Measurements from ENCODE around the gene ULBP3. TPM values are rescaled to one million over a fixed set of nuclear protein-coding genes. Genes with fewer than 3 reads are reported as not detected.
"Not testable (repeated sequence)": the region's sequence is repeated elsewhere in the genome, so short reads cannot be mapped to it uniquely, and the experiment has no call there.

ULBP3 gene
- total RNA-seq, 1 experiment from 2014 or later: 8.1 TPM

GRCh38 chr6:150018846-150019580 lies 49.9 kb downstream of the ULBP3 start:
- H3K27me3 Mint-ChIP-seq (ENCODE audit: insufficient read depth, unreplicated experiment): peaks cover 22% of the 10 kb centered on the region
- Histone ChIP-seq H3K9me3 (no peaks in the 10 kb centered on the region), H3K4me1 (no peaks in the 10 kb centered on the region), H3K27me3 (replicated peaks; ENCODE audit: control insufficient read depth, insufficient read depth, low read length) (no peaks in the 10 kb centered on the region), H3K4me3 (ENCODE audit: low read depth, low read length) (no peak overlapping the region), H3K36me3 (ENCODE audit: control insufficient read depth, insufficient read depth, low read length) (no peaks in the 10 kb centered on the region)
- H3K9me3 Mint-ChIP-seq (ENCODE audit: unreplicated experiment): no peaks in the 10 kb centered on the region
- CTCF ChIA-PET: no interaction called here
- no peak for TF ChIP-seq CTCF (IDR thresholded peaks at IDR 0.05; ENCODE audit: insufficient read depth in 1 of 2, low read depth in 1 of 2, low read length in 1 of 2, severe bottlenecking in 1 of 2, unreplicated experiment in 1 of 2)
- POLR2A ChIA-PET: no interaction called here
- no peaks in the 10 kb centered on the region for H3K36me3 Mint-ChIP-seq (ENCODE audit: insufficient read depth, unreplicated experiment)
- no peak for DNase-seq
- H3K27ac Mint-ChIP-seq (ENCODE audit: unreplicated experiment): no peak overlapping the region
- BruUV-seq (replicated peaks): no TSS peak
- intact Hi-C loops (cut with micrococcal nuclease; ENCODE audit: unreplicated experiment): loop anchor here (5.0 to 10.0 kb wide), 2 partner anchors 48 to 294 kb away; partner anchors contain the start of gene ULBP3
- no peaks in the 10 kb centered on the region for H3K4me1 Mint-ChIP-seq (ENCODE audit: low read depth, unreplicated experiment)
- H3K4me3 Mint-ChIP-seq (ENCODE audit: unreplicated experiment): no peak overlapping the region

GRCh38 chr6:150017186-150017521 lies 51.8 kb downstream of the ULBP3 start:
- H3K27ac Mint-ChIP-seq (ENCODE audit: unreplicated experiment); H3K9me3 ChIP-seq; H3K4me3 ChIP-seq (ENCODE audit: low read depth, low read length); H3K4me1 Mint-ChIP-seq (ENCODE audit: low read depth, unreplicated experiment); DNase-seq; H3K9me3 Mint-ChIP-seq (ENCODE audit: unreplicated experiment); H3K36me3 Mint-ChIP-seq (ENCODE audit: insufficient read depth, unreplicated experiment); POLR2A ChIA-PET; H3K36me3 ChIP-seq (ENCODE audit: control insufficient read depth, insufficient read depth, low read length); H3K27me3 ChIP-seq (replicated peaks; ENCODE audit: control insufficient read depth, insufficient read depth, low read length); BruUV-seq (replicated peaks); H3K4me3 Mint-ChIP-seq (ENCODE audit: unreplicated experiment); H3K4me1 ChIP-seq: not testable (repeated sequence)
- H3K27me3 Mint-ChIP-seq (ENCODE audit: insufficient read depth, unreplicated experiment): peaks cover 34% of the 10 kb centered on the region
- TF ChIP-seq CTCF (IDR thresholded peaks at IDR 0.05; ENCODE audit: insufficient read depth in 1 of 2, low read depth in 1 of 2, low read length in 1 of 2, severe bottlenecking in 1 of 2, unreplicated experiment in 1 of 2): peak in 1 of 2 experiments; percentile 6
- CTCF ChIA-PET: interaction anchor here (1.0 kb wide), 3 partner anchors 10 to 798 kb away, joined by 3 to 5 read pairs (median 4); no protein-coding TSS in a partner anchor
- intact Hi-C loops (cut with micrococcal nuclease; ENCODE audit: unreplicated experiment): loop anchor here (1.0 to 10.0 kb wide), 4 partner anchors 50 to 292 kb away; partner anchors contain the start of gene ULBP3

- no peaks in the 10 kb centered on the region for H3K27me3 ChIP-seq (replicated peaks; ENCODE audit: control insufficient read depth, insufficient read depth, low read length)
- Mint-ChIP-seq H3K9me3 (ENCODE audit: unreplicated experiment) (no peaks in the 10 kb centered on the region), H3K36me3 (ENCODE audit: insufficient read depth, unreplicated experiment) (no peaks in the 10 kb centered on the region), H3K4me3 (ENCODE audit: unreplicated experiment) (no peak overlapping the region), H3K4me1 (ENCODE audit: low read depth, unreplicated experiment) (no peaks in the 10 kb centered on the region), H3K27ac (ENCODE audit: unreplicated experiment) (no peak overlapping the region), H3K27me3 (ENCODE audit: insufficient read depth, unreplicated experiment) (peaks cover 34% of the 10 kb centered on the region)
- intact Hi-C loops (cut with micrococcal nuclease; ENCODE audit: unreplicated experiment): loop anchor here (1.0 to 10.0 kb wide), 4 partner anchors 51 to 292 kb away; partner anchors contain the start of gene ULBP3
- no TSS peak for BruUV-seq (replicated peaks)
- peak; percentile 35 to 79 for TF ChIP-seq CTCF (IDR thresholded peaks at IDR 0.05; ENCODE audit: insufficient read depth in 1 of 2, low read depth in 1 of 2, low read length in 1 of 2, severe bottlenecking in 1 of 2, unreplicated experiment in 1 of 2)
- ChIA-PET CTCF (interaction anchor here (0.6 to 1.0 kb wide), 5 partner anchors 9 to 799 kb away, joined by 3 to 5 read pairs (median 4); partner anchors contain the start of gene ULBP1), POLR2A (no interaction called here)
- peak in 1 of 2 experiments; percentile 60 for DNase-seq
- H3K4me3 ChIP-seq (ENCODE audit: low read depth, low read length): no peak overlapping the region
- no peaks in the 10 kb centered on the region for H3K9me3 ChIP-seq
- no peaks in the 10 kb centered on the region for H3K4me1 ChIP-seq
- no peaks in the 10 kb centered on the region for H3K36me3 ChIP-seq (ENCODE audit: control insufficient read depth, insufficient read depth, low read length)
These were observed 52.4 kb downstream of the ULBP3 start for GRCh38 chr6:150016324-150017185.

- CTCF ChIA-PET; H3K27me3 ChIP-seq (replicated peaks; ENCODE audit: control insufficient read depth, insufficient read depth, low read length); POLR2A ChIA-PET; H3K27ac Mint-ChIP-seq (ENCODE audit: unreplicated experiment); H3K36me3 Mint-ChIP-seq (ENCODE audit: insufficient read depth, unreplicated experiment); DNase-seq; H3K9me3 ChIP-seq; H3K4me3 Mint-ChIP-seq (ENCODE audit: unreplicated experiment); H3K4me1 ChIP-seq; H3K9me3 Mint-ChIP-seq (ENCODE audit: unreplicated experiment); BruUV-seq (replicated peaks); H3K4me1 Mint-ChIP-seq (ENCODE audit: low read depth, unreplicated experiment); H3K36me3 ChIP-seq (ENCODE audit: control insufficient read depth, insufficient read depth, low read length): not testable (repeated sequence)
- intact Hi-C loops (cut with micrococcal nuclease; ENCODE audit: unreplicated experiment): loop anchor here (2.0 to 10.0 kb wide), 3 partner anchors 52 to 291 kb away; partner anchors contain the start of gene ULBP3
- H3K27me3 Mint-ChIP-seq (ENCODE audit: insufficient read depth, unreplicated experiment): peaks cover 36% of the 10 kb centered on the region
- 0 out of 2 replicates have a peak overlapping the region, but pooled peaks have one; percentile 7 for H3K4me3 ChIP-seq (ENCODE audit: low read depth, low read length)
These were observed 53.5 kb downstream of the ULBP3 start for GRCh38 chr6:150015281-150016001.

Data from Caco-2 (cell line).